Measurements from ENCODE around the gene TMEM147.

The TMEM147 gene

GRCh38 chr19:35549174-35549788 lies 3.9 kb downstream of the TMEM147 start:
- DNase-seq (ENCODE audit: low read depth): no peak

DNA sequence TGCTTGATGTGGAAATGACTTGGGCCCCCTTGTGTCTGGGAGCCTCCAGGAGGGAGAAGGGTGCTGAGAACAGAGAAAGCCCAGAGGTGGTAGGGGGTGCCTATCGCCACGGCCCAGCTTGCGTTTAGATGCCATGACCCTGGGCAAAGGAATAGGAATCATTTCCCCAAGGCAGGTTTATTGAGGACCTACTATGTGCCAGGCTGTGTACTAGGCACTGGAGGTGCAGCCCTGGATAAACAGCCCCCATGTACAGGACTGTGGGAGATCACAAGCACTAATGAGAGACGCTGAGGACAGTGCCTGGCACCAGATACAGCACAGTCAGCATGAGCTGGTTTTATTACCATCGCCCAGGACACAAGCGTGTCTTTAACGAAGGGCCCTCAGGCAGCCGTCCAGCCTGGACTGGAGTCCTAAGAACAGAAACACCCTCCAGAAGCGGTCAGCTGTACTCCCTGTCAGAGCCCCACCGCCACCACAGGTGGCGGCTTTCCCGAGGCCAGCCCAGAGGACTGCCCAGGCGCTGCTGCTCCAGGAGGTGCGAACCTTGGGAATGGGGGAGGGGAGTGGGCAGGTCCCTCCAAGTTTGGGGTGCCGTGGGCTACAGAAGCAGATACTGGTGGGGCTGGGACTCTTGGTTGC lies 4.6 kb downstream of the TMEM147 start:
- no peak for DNase-seq (ENCODE audit: low read depth)

DNA sequence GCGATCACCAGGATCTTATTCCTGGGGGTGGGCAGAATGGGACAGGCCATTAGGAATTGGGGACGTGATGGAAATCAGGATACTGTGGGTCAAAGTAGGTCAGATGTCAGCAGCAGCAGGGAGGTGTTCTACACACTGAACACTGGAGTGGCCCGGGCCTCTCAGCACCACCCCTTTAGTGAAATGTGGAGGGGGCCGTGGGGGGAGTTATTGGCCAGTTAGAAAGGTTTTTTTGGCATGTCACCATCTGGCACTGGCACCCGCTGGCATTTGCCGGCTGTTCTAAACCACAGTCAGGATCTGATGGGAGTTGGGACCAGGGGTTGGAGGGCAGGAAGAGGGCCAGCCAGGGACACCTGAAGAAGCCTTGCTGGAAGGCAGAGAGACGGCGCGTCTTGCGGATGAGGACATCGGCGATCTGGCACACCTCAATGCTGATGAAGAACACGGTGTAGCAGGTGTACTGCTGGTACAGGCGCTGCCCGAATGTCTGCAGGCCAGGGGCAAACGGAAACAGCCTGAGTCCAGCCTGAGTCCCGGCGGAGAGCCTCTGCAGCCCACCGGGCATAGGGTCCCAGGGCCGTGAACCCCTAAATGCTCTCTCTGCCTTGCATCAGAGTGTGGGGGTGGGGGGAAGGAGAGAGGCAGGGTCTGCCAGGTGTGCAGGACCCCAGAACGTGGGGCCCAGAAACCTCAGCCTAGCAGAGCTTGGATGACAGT lies 5.8 kb downstream of the TMEM147 start:
- no peak for DNase-seq (ENCODE audit: low read depth)

GRCh38 chr19:35552534-35553384 lies 7.3 kb downstream of the TMEM147 start:
- DNase-seq (ENCODE audit: low read depth): no peak

- no peak for DNase-seq (ENCODE audit: low read depth)
Measured at GRCh38 chr19:35553385-35554000, 8.1 kb downstream of the TMEM147 start.

GRCh38 chr19:35554076-35554475 lies 8.7 kb downstream of the TMEM147 start:
- no peak for DNase-seq (ENCODE audit: low read depth)

DNA sequence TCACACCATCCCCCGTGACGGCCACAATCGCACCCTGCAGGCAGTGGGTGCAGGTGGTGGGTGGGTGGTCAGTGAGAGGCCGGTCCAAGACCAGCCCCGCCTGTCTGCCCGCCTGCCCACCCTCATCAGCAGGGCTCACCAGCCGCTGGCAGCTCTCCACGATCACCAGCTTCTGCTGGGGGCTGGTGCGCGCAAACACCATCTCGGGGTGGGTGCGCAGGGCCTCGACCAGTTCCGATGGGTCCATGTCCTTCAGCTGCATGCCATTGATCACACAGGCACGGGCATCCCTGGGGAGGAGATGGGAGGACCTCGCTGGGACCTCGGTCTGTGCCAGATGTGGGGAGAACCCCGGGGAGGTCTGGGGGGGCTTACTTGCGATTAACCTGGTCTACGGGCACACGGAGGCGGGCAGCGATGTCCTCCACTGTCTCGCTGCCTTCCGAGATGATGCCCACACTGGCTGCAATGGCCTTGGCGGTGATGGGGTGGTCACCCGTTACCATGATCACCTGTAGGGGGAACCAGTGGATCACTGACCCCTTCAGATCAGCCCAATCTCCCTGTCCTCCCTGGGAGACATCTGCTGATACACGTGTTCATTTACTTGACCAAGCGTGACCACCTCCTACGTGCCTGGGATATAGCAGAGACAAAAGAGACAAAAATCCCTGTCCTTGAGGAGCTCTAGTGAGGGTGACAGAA lies 10.0 kb downstream of the TMEM147 start:
- no peak for DNase-seq (ENCODE audit: low read depth)

- no peak for DNase-seq (ENCODE audit: low read depth)
Measured at GRCh38 chr19:35556025-35556590, 10.7 kb downstream of the TMEM147 start.

GRCh38 chr19:35556846-35557538 lies 11.6 kb downstream of the TMEM147 start:
- no peak for DNase-seq (ENCODE audit: low read depth)

GRCh38 chr19:35557539-35558399 lies 12.3 kb downstream of the TMEM147 start:
- no peak for DNase-seq (ENCODE audit: low read depth)

GRCh38 chr19:35558400-35559280 lies 13.2 kb downstream of the TMEM147 start:
- DNase-seq (ENCODE audit: low read depth): no peak

DNA sequence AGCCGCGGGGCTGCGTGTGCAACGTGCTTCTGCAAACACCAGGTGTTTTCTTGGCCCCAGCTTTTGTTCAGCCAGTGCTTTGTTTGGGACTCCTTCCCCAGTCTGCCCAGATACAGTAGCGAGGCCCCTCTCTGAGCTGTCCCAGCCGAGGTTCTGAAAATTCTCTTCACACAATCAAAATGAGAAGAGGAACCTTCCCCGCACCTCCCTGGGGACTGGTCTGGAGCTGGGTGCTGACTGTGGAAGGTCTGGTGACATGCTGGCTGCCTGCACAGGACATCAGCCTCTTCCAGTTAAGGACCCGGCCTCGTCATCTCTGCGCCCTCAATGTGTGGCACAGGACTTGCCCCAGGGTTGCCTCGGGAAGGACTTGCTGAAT lies 13.8 kb downstream of the TMEM147 start:
- DNase-seq (ENCODE audit: low read depth): no peak

- no peak for DNase-seq (ENCODE audit: low read depth)
Measured at GRCh38 chr19:35559781-35560180, 14.4 kb downstream of the TMEM147 start.

GRCh38 chr19:35560271-35560670 lies 14.8 kb downstream of the TMEM147 start:
- no peak for DNase-seq (ENCODE audit: low read depth)

DNA sequence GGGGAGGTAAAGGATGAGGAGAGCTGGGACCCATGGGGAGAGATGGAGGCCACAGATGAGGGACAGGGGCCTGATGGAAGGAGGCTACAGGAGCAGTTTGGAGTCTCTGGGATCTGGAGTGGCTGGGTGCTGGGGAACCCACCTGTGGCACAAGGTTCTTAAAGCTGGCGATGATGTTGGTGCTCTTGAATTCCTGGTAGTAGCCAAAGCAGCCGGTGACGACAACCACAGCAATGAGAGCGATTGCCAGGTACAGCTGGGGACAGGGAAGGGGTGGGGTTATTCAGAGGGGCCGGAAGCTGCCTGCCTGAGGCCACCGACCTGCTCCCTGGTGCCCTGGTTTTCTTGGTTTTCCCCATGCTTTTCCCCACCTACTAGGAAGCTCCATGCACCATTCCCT lies 15.3 kb downstream of the TMEM147 start:
- no peak for DNase-seq (ENCODE audit: low read depth)

GRCh38 chr19:35561436-35561835 lies 16.0 kb downstream of the TMEM147 start:
- no peak for DNase-seq (ENCODE audit: low read depth)

DNA sequence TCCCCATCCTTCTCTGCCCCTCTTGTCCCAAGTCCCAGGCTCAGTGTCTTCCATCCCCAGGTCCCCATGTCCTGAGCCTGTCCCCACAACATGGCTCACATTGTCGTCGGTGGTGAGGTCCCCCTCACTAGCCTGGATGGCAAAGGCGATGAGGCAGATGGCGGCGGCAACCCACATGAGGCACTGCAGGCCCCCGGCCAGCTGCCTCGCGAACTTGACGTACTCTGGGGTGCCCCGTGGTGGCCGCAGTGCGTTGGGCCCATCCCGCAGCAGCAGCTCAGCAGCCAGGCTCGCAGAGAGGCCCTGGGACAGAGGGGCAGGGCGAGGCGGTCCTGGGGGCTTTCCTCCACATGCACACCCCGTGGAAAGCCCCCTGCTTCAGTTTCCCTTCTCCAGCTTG lies 16.9 kb downstream of the TMEM147 start:
- no peak for DNase-seq (ENCODE audit: low read depth)

- DNase-seq (ENCODE audit: low read depth): no peak
Measured at GRCh38 chr19:35562776-35563175, 17.4 kb downstream of the TMEM147 start.
